Colon (tissue), 2 donors: Measurements from ENCODE around the gene PARP4.
"Not testable (repeated sequence)": the region's sequence is repeated elsewhere in the genome, so short reads cannot be mapped to it uniquely, and the experiment has no call there.

Experiments used
- FAIRE-seq: peaks from 2 replicates; lab custom pipeline; 2012; peaks lifted over from hg19 to GRCh38; lab: Jason Lieb, UNC
- donor health status: control.
- donor health status: control.

Gene PARP4

DNA sequence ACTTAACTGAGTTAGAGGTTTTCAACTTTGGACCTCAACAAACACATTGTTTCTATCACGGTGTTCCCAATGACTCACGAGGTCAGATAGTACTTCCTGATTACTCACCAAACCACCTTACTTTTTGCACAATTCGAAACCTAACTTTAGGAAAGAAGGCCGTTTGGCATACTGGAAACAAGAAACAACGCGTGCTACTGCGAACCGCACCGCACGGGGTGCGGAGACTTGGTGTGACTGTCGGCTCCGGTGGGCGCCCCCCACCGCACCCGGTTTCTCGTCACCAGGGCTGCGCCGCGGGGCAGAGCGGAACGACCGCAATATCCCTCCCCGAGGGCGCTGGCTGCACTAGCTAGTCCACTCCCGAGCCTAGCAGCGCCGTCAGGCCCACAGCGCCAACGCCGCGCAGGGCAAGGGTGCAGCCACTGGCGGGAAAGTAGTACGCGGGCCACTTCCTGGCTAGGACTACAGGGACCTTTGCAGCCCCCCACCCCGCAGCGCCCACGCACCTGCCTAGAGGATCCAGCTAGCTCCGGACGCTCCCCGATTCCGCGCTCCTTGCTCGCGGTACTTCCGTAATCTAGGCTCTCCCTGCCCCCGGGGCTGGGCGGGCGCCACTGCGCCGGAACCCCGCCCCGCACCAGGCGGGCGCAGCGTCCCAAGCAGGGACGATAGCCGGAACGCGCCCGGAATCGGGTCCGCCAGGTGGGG lies at the start of gene PARP4:
Gene PARP4, minus strand, starts transcription at position 582 of the 711 bp plus-strand sequence. CDS start 9,002 bp downstream, outside the sequence.
- no peak for FAIRE-seq

- FAIRE-seq = not testable (repeated sequence)
These were observed 48.1 kb upstream of the PARP4 start for GRCh38 chr13:24560579-24561187.

GRCh38 chr13:24559431-24560218 lies 47.0 kb upstream of the PARP4 start:
- not testable (repeated sequence) for FAIRE-seq

DNA sequence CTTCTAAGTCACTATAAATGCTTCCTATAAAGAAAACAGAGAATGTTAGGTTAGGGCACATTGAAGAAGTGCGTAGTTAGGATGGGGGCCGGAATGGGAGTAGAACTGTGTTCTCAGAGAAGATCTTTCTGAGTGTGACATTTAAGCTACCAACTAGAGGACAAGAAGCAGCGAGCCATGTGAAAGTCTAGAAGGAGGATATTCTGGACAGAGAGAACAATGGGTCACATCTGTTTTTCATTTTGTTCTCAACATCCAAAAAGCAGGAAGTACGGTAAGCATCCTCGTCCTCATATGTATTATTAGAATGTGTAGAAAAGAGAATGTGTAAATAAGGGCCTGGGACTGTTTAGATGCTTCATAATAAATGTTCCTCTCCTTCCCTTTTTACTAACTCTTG lies 44.5 kb upstream of the PARP4 start:
- no peak for FAIRE-seq

GRCh38 chr13:24553892-24554291 lies 41.3 kb upstream of the PARP4 start:
- not testable (repeated sequence) for FAIRE-seq

DNA sequence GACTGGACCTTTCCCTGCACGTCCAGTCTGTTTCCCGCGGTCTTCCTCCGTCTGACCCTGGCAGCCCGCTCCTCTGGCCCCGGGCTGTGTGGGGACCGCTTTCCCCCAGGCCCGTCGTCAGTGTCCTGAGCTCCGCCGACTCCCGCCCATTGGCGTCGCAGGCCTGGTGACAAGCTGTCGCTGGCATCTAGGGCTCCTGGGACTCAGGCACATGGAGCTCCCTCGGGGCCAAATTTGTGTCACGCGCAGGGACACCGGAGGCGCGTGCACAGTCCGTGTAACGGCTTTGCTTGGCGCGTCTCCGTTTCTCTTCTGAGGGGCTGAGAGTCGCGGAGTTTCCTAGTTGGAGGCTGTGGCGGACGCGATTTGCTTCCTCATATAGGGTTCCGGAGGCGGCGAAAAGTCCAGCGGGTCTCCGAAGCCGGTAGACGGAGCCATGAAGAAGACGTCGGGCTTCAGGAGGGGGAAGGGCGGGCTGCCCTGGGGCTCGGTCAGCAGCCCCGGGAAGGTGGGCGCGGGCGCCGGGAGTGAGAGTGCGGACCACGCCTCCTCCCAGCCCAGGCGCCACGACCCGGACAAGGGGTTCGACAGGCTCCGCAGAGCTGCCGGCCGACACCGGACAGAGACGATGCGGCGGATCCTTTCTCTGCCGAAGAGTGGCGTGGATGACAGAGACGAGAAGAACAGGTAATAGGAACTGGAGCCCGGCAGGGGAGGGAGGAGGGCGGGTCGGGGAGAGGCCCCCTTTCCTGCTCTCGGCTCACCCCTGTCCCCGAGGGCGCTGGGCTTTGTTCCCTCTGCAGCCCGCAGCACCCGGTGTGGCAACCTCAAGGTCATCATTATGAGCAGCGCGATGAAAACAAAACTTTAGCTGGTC lies 29.1 kb upstream of the PARP4 start:
- FAIRE-seq = not testable (repeated sequence)

DNA sequence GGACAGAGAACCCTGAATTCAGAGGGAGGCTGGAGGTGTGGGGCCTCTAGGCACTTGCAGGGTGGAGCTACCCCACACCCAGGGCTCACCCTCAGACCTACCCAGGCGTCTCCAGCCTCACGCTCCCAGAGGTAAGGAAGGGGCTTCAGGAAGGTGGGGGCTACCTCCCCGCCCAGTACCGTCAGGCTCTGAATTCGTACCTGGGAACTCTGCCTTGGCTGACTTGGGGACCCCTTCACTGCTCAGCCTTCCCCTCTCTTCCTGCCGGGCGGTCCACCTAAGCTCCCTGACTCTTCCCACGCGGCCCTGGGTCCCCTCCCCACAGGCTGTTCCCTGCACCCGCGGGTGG lies 28.5 kb upstream of the PARP4 start:
- FAIRE-seq = no peak

DNA sequence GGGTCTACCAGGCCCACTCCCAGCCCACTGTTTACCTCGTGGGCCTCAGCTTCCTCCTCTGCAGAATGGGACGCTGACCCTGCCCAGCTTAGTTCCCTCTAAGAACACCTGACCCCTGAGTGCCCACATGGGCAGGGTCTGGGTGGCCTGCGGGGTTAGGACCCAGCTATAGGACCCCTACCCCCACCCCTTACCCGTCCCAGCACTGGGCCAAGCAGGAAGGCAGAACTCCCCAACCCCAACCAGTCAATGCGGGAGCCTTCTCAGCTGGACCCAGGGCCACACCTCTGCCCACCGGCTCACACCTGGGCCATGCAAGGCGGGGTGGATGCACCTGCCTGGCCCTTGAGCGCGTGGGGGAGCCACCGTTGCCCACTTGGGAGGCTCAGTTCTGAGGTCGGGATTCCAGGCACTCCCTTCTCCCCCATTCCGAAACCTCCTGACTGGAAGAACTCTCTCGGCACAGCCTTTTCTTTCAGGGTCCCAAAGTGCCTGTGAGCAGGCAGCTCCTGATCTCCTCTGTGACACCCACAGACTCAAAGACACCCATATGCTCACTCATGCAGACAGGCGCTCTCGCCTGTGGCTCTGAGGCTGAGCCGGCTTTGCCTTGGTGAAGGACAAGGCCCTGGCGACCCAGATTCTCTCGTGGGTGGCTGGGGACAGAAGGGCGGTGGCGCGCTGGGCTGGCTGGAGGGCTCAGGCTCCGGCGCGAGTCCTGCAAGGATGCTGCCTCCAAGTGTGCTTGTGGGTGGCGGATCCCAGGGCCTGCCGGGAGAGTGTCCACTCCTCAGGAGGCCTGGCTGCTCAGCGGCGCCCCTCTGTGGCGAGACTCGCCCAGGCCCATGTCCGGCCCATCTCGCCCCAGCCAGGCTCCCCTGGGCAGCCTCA lies 27.9 kb upstream of the PARP4 start:
- FAIRE-seq = no peak

- no peak for FAIRE-seq
These were observed 27.1 kb upstream of the PARP4 start for GRCh38 chr13:24539500-24540165.

DNA sequence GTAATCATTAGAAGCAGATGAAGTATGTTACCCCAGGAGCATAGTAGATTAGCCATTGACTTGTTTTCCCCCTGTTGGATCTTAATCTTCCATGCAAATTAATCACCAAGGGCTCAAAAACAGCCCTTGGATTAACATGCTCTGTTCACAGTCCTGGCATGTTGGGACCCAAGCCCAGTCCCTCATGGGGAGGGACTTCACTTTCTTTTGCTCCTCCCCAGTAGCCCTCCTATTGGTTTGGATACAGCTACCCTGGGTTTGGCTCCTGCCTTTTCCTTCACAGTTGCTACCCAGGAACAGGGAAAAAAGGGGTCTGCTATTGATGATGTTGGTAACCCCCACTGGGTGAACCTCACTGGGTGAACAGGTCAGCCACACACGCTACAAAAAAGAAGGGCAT lies 16.9 kb upstream of the PARP4 start:
- FAIRE-seq = no peak

GRCh38 chr13:24528816-24529398 lies 16.3 kb upstream of the PARP4 start:
- FAIRE-seq = no peak

- no peak for FAIRE-seq
These were observed 14.7 kb upstream of the PARP4 start for GRCh38 chr13:24527266-24527775.

DNA sequence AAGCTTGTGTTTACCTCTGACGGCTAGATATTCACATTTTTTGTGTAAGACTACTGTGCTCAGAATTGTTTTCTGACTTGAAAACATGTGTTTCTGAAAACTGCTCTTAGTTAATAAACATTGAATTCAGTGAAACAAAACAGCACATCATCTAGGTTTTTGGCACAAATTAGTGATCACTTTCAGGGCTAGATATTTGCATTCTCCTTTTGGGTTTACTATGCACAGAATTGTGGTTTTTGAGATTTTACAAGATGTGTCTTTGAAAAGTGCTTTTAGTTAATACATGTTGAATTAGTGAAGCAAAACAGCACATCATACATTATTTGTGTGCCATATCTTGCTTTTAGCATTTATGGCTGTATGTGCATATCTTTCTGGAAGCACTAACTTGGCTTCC lies 8.2 kb upstream of the PARP4 start:
- no peak for FAIRE-seq

GRCh38 chr13:24516919-24517318 lies 4.3 kb upstream of the PARP4 start:
- FAIRE-seq = no peak

DNA sequence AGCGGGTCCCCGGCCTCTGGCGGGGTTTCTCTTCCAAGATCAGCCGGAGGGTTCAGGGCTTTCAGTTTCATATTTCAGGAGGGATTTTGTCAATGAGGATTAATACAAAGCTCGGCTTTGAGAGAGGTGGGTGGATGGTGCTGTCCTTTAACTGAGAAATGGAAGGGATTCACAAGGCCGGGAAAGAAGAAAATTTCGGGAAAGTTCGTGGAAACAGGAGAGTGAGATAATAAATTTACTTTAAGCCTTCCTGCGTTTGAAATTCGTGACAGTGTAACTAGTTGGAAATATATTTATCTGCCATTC lies 283 bp upstream of the PARP4 start:
- no peak for FAIRE-seq

- no peak for FAIRE-seq
These were observed 772 bp downstream of the PARP4 start for GRCh38 chr13:24511816-24512196.

DNA sequence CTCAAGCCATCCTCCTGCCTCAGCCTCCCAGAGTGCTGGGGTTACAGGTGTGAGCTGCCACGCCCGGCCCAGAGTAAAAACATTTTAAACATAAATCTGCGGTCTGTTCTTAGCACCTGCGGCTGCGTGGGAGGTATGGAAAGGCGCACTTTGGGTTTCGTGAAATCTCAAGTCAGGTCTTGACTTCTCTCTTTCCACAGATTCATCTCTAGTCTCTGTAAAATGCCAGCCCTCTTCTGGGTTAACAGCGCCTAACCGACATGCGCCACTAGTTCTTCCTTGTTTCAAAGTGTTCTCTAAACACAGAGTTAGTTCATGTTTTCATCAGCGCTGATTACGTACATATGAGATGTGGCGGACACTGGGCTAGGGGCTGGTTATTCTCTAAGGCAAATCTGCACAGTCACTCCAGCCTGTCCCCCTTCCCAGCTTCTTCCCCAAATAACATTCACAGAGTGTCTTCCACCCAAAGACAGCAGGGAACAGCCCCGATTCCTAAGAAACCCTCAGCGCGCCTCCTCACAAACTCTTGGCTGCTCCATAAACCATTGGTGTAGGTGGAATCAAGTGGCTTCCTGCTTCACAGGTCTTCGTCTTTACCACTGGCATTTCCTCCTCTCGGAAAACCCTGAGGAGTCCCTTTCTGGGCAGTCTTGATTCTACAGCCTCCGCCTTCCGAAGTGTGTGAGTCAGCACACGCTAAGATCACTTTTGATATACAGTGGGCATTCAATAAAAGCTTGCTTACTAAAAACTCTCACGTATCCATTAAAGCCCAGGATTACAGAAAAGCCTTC lies 1.4 kb downstream of the PARP4 start:
- no peak for FAIRE-seq

GRCh38 chr13:24506698-24507335 lies 5.8 kb downstream of the PARP4 start:
- FAIRE-seq = no peak

- not testable (repeated sequence) for FAIRE-seq
These were observed 6.3 kb downstream of the PARP4 start for GRCh38 chr13:24506283-24506682.
